Uterus (tissue), 2 donors: ENCODE results near the gene HOXD12.

Experiments
- CTCF ChIP-seq, 4 experiments: fragments of 200-600 bp in 2 of 4; fragments of 450-650 bp in 2 of 4; sonication (generic) in 2 of 4; IDR thresholded peaks; one replicate each; pipeline ENCODE4 v1.5.1; 2016 to 2019; ENCODE audit warnings: antibody characterized with exemption in 4 of 4, mild to moderate bottlenecking in 2 of 4, moderate library complexity in 1 of 4
- POLR2A ChIP-seq, 2 donors: fragments of 450-650 bp; IDR thresholded peaks; one replicate each; pipeline ENCODE4 v1.6.1; 2016; ENCODE audit warnings: antibody characterized with exemption in 2 of 2, mild to moderate bottlenecking in 1 of 2, moderate library complexity in 1 of 2

- TF ChIP-seq CTCF (IDR thresholded peaks at IDR 0.05) (peak; percentile 54 to 79 (median 58)), POLR2A (IDR thresholded peaks at IDR 0.05) (no peak)
These were observed 11.3 kb upstream of the HOXD12 start for GRCh38 chr2:176088048-176088936.
